Heart left ventricle (tissue), 13 donors: Measurements from ENCODE around the gene SEC31A.

ENCODE experiments used
- CTCF ChIP-seq, 12 donors: fragments of 200-600 bp; sonication (generic) in 4 of 12; IDR thresholded peaks; one replicate each; pipeline versions ENCODE4 v1.5.0 to v1.8.0; 2018 to 2022; ENCODE audit warnings: antibody characterized with exemption in 12 of 12, mild to moderate bottlenecking in 5 of 12
- POLR2A ChIP-seq, 2 donors: fragments of 450-650 bp; IDR thresholded peaks; one replicate each; pipeline ENCODE4 v1.6.1; 2017; ENCODE audit warnings: antibody characterized with exemption in 2 of 2, mild to moderate bottlenecking in 2 of 2, moderate library complexity in 2 of 2
- donor health status: ischemic (EF 13 %, LVEDD 7.1; RV severe dilation, severe dysfunction).
- donor health status: DM: no; HTN: yes; CAD: no.
- donor health status: DM: no; HTN: no; CAD: no.
- donor health status: ischemic (EF 25% LVEDD 6.9; RV normal size, moderate dysfunction).
- donor health status: ischemic (EF 25% LVEDD 5.7; RV mildly dilated, moderate dysfunction).
- donor health status: ischemic (EF 35%, LVEDD 5.7; RV mildly dilated, moderate dysfunction).
- donor health status: nonischemic (EF 11% LVEDD 7.7; RV severe dilation, severe dysfunction).
- donor health status: DM: yes; HTN: yes; CAD: no.
- donor health status: PGD.
- donor health status: ischemic (EF 29% LVEDD 5.4; RV normal size, mild dysfunction).
- donor health status: nonischemic (EF 23%, LVEDD 6.1; RV moderate dilation, normal function).

DNA sequence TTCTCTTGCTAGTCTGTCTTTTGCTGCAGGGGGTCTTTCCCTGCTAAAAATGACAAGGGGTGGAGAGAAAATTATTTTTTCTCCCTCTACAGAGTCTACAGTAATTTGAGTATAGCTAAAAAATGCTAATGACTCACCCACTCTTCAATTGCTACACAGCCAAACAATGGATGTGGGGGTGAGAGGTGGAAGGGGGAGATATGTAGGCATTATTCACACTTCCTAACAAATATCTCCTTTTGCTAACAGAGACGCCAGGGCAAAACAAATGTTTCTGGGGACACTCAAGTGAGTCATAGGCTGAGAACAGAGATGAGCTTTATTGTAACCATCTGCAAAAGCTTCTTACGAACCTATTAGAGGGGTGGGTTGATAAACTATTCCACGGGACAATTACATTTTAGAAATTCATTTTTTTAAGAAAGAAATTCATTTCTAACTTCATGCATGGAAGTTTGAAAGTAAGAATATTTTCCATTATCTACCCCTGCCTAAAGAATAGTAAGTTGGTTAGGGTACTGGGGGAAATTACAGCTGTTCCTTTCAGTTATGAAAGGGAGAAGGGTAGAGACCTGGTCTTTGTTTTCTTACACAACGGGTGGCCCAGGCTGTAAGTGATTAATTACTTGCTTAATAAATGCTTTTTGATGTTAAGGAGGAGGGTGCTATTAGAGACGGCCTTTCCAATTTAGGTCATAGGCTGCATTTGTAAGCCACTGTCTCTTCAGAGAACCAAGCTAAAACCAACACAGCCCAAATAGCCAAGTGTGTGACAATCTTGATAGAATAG lies 105.1 kb downstream of the SEC31A start:
- TF ChIP-seq POLR2A (IDR thresholded peaks at IDR 0.05) (no peak), CTCF (IDR thresholded peaks at IDR 0.05) (no peak)
